Tibial artery (tissue), 4 donors: Measurements from ENCODE around the gene SEPTIN5.

ENCODE experiments used
- DNase-seq, 2 donors: peaks; one replicate each; pipeline ENCODE4 v3.0.0-alpha.2; 2019
- H3K27ac ChIP-seq, 2 donors: fragments of 200-600 bp; sonication (generic) in 1 of 2; 1 replicate in 1 of 2; 2 replicates in 1 of 2; pipeline ENCODE4 v1.5.1; 2018 to 2019; ENCODE audit warnings: mild to moderate bottlenecking in 1 of 2
- H3K27me3 ChIP-seq, 2 donors: fragments of 200-600 bp; sonication (generic) in 1 of 2; one replicate each; pipeline versions ENCODE4 v1.5.1 to v1.6.0; 2016 to 2019
- H3K36me3 ChIP-seq, 3 donors: fragments of 200-600 bp; sonication (generic) in 2 of 3; one replicate each; pipeline ENCODE4 v1.5.1; 2016 to 2019; ENCODE audit warnings: mild to moderate bottlenecking in 2 of 3
- H3K4me1 ChIP-seq, 4 donors: fragments of 200-600 bp; sonication (generic) in 2 of 4; 1 replicate in 3 of 4; 2 replicates in 1 of 4; pipeline ENCODE4 v1.5.1; 2016 to 2019
- H3K4me3 ChIP-seq, 2 donors: fragments of 200-600 bp; sonication (generic) in 1 of 2; 1 replicate in 1 of 2; 2 replicates in 1 of 2; pipeline ENCODE4 v1.5.1; 2018 to 2019; ENCODE audit warnings: mild to moderate bottlenecking in 2 of 2
- H3K9me3 ChIP-seq, 3 donors: fragments of 200-600 bp; sonication (generic) in 1 of 3; one replicate each; pipeline ENCODE4 v1.5.1; 2016 to 2019
- intact Hi-C: fragments of 100-400 bp; cut with DNase I; formaldehyde crosslinking; loops from one replicate; pipeline ENCODE4 v1.15.0; 2023; ENCODE audit warnings: low total_unique reads
- TF ChIP-seq, protein P1 (sequence below), 2 experiments: fragments of 200-600 bp in 1 of 2; fragments of 450-650 bp in 1 of 2; IDR thresholded peaks; one replicate each; pipeline ENCODE4 v1.5.1; 2017 to 2019; ENCODE audit warnings: antibody characterized with exemption in 2 of 2, mild to moderate bottlenecking in 1 of 2, moderate library complexity in 1 of 2

Gene SEPTIN5

DNA sequence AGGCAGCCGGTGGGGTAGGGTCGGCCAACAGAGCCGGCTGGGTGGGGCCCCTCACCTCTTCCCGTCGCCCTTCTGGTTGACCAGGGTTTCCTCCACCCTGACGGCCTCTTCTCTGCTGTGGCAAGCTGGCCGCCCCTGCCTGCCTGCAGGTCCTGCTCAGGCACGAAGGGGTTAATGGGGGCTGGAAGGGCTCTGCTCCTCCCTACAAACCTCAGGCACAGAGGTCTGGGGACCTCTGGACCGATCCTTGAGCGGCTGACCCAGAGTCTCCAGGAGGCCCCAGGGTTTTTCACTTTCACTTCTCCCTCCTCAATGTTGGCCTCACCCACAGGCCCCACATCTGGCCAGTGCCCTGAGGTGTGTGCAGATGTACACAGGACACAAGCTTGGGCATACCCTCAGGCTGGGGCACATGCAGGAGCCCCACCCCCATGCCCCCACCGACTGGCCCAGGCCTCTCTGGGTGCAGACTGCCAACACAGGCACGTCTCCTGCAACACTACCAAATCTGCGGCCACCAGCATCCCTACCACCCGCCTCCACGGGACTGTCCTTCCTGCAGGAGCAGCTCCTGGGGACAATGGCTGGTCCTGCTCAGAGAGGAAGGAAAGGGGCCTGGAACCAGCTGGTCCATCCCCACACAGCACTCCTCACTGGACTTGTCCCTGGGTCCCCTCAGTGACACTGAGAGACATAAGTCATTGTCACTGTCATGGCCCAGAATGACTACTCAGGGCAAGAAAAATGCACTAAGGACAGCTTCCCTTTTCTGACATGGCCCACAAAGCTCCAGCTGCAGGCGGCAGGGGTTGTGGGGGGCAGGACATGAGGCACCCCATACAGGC lies 43.1 kb downstream of the SEPTIN5 start:
- H3K27me3 ChIP-seq: peaks cover 4 to 87% of the 10 kb centered on the region in 2 donors
- no peaks in the 10 kb centered on the region for H3K36me3 ChIP-seq
- intact Hi-C loops: no loop called here
- TF ChIP-seq, protein P1, sequence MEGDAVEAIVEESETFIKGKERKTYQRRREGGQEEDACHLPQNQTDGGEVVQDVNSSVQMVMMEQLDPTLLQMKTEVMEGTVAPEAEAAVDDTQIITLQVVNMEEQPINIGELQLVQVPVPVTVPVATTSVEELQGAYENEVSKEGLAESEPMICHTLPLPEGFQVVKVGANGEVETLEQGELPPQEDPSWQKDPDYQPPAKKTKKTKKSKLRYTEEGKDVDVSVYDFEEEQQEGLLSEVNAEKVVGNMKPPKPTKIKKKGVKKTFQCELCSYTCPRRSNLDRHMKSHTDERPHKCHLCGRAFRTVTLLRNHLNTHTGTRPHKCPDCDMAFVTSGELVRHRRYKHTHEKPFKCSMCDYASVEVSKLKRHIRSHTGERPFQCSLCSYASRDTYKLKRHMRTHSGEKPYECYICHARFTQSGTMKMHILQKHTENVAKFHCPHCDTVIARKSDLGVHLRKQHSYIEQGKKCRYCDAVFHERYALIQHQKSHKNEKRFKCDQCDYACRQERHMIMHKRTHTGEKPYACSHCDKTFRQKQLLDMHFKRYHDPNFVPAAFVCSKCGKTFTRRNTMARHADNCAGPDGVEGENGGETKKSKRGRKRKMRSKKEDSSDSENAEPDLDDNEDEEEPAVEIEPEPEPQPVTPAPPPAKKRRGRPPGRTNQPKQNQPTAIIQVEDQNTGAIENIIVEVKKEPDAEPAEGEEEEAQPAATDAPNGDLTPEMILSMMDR (IDR thresholded peaks at IDR 0.05): no peak
- peak overlapping the region; percentile 15 to 26 for H3K4me3 ChIP-seq
- no peaks in the 10 kb centered on the region for H3K9me3 ChIP-seq
- peaks cover 0 to 45% (median 34%) of the 10 kb centered on the region in 4 donors for H3K4me1 ChIP-seq
- no peak for DNase-seq
- no peak overlapping the region for H3K27ac ChIP-seq

DNA sequence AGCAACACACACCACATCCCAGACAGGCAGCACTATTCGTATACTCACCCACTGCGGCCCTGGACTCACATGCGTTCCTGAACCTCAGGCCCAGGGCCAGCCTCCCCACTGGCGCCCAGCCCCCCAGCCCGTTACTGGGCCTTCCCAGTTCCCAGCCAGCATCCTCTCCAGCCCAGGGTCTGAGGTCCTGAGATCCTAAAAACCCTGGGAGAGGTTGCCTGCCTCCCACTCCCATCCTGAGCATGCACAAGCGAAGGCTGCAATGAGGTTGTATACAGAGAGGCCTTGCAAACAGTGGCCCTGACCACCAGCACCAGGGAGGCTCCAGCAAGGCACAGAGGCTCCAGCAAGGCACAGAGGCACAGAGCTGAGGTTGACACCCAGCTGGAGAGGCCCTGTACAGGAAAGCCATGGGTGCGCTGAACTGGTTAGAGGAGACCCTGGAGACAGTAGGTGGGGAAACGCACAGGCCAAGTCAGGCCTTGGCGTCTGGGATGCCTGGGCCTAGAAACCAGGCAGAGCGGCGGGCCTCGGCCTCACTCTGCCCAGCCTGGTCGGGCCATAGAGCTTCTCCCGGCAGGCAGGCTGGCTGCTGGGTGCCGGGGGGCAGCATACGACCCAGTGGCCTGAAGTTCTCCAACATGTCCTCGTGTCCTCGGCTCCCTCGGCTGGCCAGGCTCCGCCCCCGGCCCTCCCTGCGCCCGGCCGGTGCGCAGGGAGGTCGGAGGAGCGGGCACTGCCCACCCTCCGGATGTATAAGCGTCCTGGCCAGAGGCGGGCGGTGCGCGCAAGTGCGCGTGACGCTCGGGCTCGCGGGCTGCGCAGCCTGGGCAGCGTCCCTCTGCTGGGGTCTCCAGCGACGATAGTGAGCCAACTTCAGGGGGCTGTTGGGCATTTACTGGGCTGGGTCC lies 43.9 kb downstream of the SEPTIN5 start:
- no peak for DNase-seq
- H3K4me1 ChIP-seq: peaks cover 0 to 45% (median 34%) of the 10 kb centered on the region in 4 donors
- intact Hi-C loops: no loop called here
- no peaks in the 10 kb centered on the region for H3K9me3 ChIP-seq
- H3K27me3 ChIP-seq: peaks cover 4 to 89% of the 10 kb centered on the region in 2 donors
- H3K4me3 ChIP-seq: no peak overlapping the region
- TF ChIP-seq, protein P1 (IDR thresholded peaks at IDR 0.05): no peak
- no peak overlapping the region for H3K27ac ChIP-seq
- no peaks in the 10 kb centered on the region for H3K36me3 ChIP-seq

DNA sequence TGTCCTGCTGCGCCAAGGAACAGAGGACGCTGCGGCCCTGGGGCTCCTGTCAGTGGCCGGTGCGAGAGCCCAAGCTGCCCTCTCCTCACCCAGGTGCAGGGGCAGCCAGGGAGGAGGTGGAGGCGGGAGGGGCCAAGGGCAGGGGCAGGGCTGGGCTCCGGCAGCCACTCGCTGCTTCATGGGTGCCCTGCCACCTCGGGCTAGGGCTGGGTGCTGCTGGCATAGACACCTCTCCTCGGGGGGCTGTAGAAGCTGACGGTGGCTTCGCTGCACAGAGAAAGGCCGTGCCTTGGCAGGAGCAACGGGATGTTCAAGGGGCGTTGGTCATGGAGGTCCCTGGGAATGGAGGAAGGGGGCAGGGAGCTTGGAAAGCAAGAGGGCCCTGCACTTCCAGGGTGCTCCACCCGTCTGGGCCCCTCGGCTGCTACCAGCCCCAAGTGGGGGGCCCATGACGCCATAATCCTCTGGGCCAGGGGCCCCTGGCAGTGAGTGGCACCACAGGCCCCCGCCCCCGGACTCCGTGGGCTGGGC lies 44.7 kb downstream of the SEPTIN5 start:
- no peaks in the 10 kb centered on the region for H3K9me3 ChIP-seq
- TF ChIP-seq, protein P1 (IDR thresholded peaks at IDR 0.05): no peak
- DNase-seq: no peak
- H3K27ac ChIP-seq: no peak overlapping the region
- H3K4me1 ChIP-seq: peaks cover 0 to 45% (median 34%) of the 10 kb centered on the region in 4 donors
- peaks cover 4 to 91% of the 10 kb centered on the region in 2 donors for H3K27me3 ChIP-seq
- H3K4me3 ChIP-seq: no peak overlapping the region
- no peaks in the 10 kb centered on the region for H3K36me3 ChIP-seq
- intact Hi-C loops: no loop called here

DNA sequence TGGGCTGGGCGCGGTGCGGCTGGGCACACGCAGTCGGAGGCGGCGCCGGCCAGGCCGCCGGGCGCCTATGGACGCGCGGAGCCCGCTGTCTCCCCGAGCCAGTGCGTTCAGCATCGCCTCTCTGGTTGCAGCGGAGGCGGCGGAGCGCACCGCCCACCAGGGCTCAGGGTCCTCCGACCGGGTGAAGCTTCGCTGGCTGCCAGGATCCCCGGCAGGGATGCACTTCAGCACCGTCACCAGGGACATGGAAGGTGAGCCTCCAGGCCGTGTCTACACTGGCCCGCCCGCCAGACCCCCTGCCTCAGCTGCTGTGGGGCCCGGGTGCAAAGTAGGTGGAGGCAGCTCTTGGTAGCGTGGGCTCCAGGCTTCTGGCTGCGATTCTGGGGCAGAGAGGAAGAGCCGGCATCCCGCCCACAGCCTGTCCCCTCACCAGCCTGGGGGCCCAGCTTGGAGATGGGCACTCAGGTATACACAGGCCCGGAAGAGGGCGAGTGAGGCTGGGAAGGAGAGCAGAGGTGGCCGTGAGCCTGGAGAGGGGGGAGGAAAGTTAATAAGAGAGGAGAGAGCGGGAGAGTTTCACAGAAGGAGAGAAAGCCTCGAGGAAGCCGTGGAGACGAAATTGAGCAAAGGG lies 45.2 kb downstream of the SEPTIN5 start:
- no peak overlapping the region for H3K4me3 ChIP-seq
- peaks cover 0 to 45% (median 34%) of the 10 kb centered on the region in 4 donors for H3K4me1 ChIP-seq
- no peak for DNase-seq
- no peaks in the 10 kb centered on the region for H3K9me3 ChIP-seq
- TF ChIP-seq, protein P1 (IDR thresholded peaks at IDR 0.05): no peak
- H3K27ac ChIP-seq: no peak overlapping the region
- H3K36me3 ChIP-seq: no peaks in the 10 kb centered on the region
- peaks cover 4 to 91% of the 10 kb centered on the region in 2 donors for H3K27me3 ChIP-seq
- intact Hi-C loops: no loop called here
